CD1c-positive myeloid dendritic cell (primary cell): ENCODE results near the gene ZBTB48.

Source experiments
- DNase-seq: peaks from one replicate; pipeline ENCODE4 v3.0.0-alpha.2; 2016; ENCODE audit errors: extremely low spot score

The ZBTB48 gene

DNA sequence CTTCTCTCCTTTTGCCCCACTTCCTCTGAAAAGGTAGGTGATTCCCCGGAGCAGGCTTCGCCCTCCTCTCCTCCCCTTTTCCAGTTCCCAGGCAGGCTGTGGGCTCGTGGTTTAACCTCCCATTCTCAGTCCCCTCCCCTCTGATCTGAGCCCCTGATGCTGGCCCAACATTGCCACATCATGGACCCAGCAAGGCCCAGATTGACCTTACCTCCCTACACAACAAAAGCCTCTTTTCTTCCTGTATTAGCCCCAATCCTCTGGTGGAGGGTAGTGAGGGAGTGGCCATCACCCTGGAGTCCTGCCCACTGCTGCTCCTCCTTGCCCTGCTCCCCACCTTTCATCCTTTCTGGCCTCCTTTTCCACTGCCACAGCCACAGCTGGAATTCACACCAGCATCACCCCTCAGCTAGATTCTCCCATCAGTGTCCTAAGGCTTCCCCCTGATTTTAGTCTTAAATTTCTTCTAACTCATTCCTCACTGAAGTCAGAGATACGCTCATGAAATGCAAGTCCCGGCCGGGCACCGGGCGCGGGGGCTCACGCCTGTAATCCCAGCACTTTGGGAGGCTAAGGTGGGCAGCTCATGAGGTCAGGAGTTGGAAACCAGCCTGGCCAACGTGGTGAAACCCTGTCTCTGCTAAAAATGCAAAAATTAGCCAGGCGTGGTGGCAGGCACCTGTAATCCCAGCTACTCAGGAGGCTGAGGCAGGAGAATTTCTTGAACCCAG, 7.0 kb upstream of the ZBTB48 start:
- no peak for DNase-seq

DNA sequence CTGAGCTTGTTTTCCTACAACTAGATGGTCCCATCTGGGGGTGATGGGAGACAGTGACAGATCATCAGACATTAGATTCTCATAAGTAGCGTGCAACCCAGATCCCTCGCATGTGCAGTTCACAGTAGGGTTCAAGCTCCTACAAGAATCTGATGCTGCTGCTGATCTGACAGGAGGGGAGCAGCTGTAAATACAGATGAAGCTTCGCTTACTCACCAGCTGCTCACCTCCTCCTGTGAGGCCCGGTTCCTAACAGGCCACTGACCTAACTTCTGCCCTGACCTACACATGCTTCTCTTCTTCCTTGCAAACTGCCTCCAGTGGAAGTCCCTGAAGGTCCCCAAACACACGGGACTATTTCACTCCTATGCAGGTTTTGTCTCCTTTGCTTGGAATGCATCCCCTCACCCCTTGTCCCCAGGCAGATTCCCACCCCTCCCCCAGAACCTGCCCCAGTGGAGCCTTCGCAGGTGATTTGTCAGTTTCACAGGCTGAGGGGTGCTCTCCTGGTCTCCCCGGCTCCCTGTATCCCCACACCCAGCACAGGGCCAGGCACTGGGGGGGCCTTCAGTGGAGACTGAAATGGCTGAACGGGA, 5.7 kb upstream of the ZBTB48 start:
- no peak for DNase-seq

GRCh38 chr1:6574818-6575217, 5.0 kb upstream of the ZBTB48 start:
- no peak for DNase-seq

- DNase-seq: no peak
Measured at GRCh38 chr1:6577831-6578525, 1.8 kb upstream of the ZBTB48 start.

- no peak for DNase-seq
Measured at GRCh38 chr1:6578624-6579373, 995 bp upstream of the ZBTB48 start.

GRCh38 chr1:6580119-6580592, 362 bp downstream of the ZBTB48 start:
- peak; percentile 69 for DNase-seq

DNA sequence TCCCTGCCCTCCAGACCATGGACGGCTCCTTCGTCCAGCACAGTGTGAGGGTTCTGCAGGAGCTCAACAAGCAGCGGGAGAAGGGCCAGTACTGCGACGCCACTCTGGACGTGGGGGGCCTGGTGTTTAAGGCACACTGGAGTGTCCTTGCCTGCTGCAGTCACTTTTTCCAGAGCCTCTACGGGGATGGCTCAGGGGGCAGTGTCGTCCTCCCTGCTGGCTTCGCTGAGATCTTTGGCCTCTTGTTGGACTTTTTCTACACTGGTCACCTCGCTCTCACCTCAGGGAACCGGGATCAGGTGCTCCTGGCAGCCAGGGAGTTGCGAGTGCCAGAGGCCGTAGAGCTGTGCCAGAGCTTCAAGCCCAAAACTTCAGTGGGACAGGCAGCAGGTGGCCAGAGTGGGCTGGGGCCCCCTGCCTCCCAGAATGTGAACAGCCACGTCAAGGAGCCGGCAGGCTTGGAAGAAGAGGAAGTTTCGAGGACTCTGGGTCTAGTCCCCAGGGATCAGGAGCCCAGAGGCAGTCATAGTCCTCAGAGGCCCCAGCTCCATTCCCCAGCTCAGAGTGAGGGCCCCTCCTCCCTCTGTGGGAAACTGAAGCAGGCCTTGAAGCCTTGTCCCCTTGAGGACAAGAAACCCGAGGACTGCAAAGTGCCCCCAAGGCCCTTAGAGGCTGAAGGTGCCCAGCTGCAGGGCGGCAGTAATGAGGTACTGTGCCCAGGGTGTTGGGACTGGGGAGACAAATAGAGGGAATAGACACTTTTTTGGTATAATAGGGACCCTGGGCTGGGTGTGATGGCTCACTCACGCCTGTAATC, 1.0 kb downstream of the ZBTB48 start:
- DNase-seq: peak; percentile 45

- DNase-seq: peak; percentile 84
Measured at GRCh38 chr1:6581561-6582305, 1.9 kb downstream of the ZBTB48 start.

GRCh38 chr1:6582370-6582769, 2.6 kb downstream of the ZBTB48 start:
- DNase-seq: peak; percentile 28

GRCh38 chr1:6584126-6585080, 4.6 kb downstream of the ZBTB48 start:
- DNase-seq: peak; percentile 22

- no peak for DNase-seq
Measured at GRCh38 chr1:6585081-6585722, 5.4 kb downstream of the ZBTB48 start.

- no peak for DNase-seq
Measured at GRCh38 chr1:6585841-6586240, 6.0 kb downstream of the ZBTB48 start.

DNA sequence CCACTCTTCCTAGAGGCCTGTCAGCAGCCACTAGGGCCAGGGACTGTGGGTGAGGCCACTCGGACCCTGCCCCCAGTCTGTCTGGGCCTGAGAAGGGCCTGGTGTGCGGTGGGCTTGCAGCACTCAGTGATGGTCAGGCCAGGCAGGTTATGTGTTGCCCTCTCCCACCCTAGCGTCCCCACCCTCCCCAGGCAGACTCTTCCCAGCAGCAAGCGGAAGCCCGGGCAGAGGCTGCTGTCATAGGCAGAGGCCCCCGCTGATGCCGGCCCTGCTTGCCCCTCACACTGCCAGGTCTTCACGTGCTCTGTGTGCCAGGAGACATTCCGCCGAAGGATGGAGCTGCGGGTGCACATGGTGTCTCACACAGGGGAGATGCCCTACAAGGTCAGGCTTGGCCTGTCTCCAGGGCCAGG, 6.6 kb downstream of the ZBTB48 start:
- DNase-seq: no peak

GRCh38 chr1:6587261-6588005, 7.6 kb downstream of the ZBTB48 start:
- DNase-seq: no peak

DNA sequence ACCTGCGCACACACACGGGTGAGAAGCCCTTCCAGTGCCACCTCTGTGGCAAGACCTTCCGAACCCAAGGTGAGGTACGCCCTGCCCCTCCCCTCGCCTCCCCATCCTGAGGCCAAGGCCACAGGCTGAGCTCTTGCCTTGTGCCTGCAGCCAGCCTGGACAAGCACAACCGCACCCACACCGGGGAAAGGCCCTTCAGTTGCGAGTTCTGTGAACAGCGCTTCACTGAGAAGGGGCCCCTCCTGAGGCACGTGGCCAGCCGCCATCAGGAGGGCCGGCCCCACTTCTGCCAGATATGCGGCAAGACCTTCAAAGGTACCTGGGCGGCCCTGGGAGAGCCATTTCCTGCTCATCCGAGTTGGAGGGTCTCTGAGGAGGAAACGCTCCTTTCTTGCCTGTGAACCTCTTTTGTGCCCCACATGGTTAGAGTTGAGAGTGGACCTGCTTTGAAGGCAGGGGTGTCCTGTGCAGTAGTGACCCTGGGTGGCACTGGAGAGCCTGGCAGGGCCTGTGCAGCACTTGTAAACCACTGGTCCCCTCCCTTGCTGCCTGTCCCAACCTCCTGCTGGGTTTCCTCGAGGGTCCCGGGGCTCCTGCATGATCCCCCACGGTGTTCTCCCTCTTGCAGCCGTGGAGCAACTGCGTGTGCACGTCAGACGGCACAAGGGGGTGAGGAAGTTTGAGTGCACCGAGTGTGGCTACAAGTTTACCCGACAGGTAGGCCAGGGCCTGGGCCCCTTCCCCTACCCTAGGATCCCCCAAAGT, 8.5 kb downstream of the ZBTB48 start:
- no peak for DNase-seq

DNA sequence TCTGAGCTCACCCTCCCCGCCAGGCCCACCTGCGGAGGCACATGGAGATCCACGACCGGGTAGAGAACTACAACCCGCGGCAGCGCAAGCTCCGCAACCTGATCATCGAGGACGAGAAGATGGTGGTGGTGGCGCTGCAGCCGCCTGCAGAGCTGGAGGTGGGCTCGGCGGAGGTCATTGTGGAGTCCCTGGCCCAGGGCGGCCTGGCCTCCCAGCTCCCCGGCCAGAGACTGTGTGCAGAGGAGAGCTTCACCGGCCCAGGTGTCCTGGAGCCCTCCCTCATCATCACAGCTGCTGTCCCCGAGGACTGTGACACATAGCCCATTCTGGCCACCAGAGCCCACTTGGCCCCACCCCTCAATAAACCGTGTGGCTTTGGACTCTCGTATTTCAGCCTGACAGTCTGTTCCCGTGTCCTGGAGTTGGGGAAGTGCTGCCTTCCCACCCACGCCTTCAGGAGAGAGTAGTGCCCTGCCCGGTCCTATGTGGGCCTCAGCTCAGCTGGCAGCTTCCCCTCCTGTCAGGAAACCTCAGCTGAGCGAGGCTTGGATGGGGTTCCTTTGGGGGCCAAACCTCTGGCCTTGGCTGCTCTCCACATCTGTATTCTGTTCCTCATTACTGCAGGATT, 9.2 kb downstream of the ZBTB48 start:
- peak; percentile 90 for DNase-seq

- DNase-seq: no peak
Measured at GRCh38 chr1:6590046-6590445, 10.3 kb downstream of the ZBTB48 start.
